Fibroblast of lung (primary cell): Measurements from ENCODE around the gene RPL29. TPM values are rescaled to one million over a fixed set of nuclear protein-coding genes. Genes with fewer than 3 reads are reported as not detected.

Source experiments
- DNase-seq, 2 donors: peaks; one replicate each; pipeline versions ENCODE4 v3.0.0 to v3.0.0-alpha.2; 2010; ENCODE audit warnings: low read depth in 2 of 2
- H2AFZ ChIP-seq: 2 replicates; pipeline ENCODE4 v1.5.1; 2012; ENCODE audit warnings: low read length, control low read depth, inconsistent platforms
- H3K27ac ChIP-seq: 2 replicates; pipeline ENCODE4 v1.5.1; 2011; ENCODE audit warnings: low read length, control low read depth; ENCODE audit not compliant: insufficient read depth
- H3K27me3 ChIP-seq: 2 replicates; pipeline ENCODE4 v1.5.1; 2011; ENCODE audit warnings: mild to moderate bottlenecking, low read length; ENCODE audit not compliant: control insufficient read depth, insufficient read depth
- H3K36me3 ChIP-seq: 2 replicates; pipeline ENCODE4 v1.5.1; 2011; ENCODE audit warnings: low read length; ENCODE audit not compliant: control insufficient read depth, insufficient read depth
- H3K4me1 ChIP-seq: 2 replicates; pipeline ENCODE4 v1.5.1; 2011; ENCODE audit warnings: low read length; ENCODE audit not compliant: control insufficient read depth, insufficient read depth; ENCODE audit errors: extremely low read depth
- H3K4me2 ChIP-seq: 2 replicates; pipeline ENCODE4 v1.5.1; 2011; ENCODE audit warnings: low read length, control low read depth; ENCODE audit not compliant: insufficient read depth; ENCODE audit errors: extremely low read depth
- H3K4me3 ChIP-seq, 4 experiments: fragments of 200-600 bp in 1 of 4; sonication (generic) in 1 of 4; replicated peaks in 1 of 4; 2 replicates each; pipeline ENCODE4 v1.5.1; 2011 to 2016; ENCODE audit warnings: low read length in 4 of 4, low read depth in 3 of 4, mild to moderate bottlenecking in 3 of 4, control low read depth in 2 of 4, inconsistent platforms in 1 of 4, mixed read lengths in 1 of 4; ENCODE audit not compliant: insufficient read depth in 1 of 4; ENCODE audit errors: control extremely low read depth in 1 of 4
- H3K79me2 ChIP-seq: 2 replicates; pipeline ENCODE4 v1.5.1; 2012; ENCODE audit warnings: mild to moderate bottlenecking, low read length, inconsistent platforms; ENCODE audit not compliant: control insufficient read depth, insufficient read depth
- H3K9ac ChIP-seq: 2 replicates; pipeline ENCODE4 v1.5.1; 2011; ENCODE audit warnings: mild to moderate bottlenecking, low read length, control low read depth; ENCODE audit not compliant: insufficient read depth
- H3K9me3 ChIP-seq: 2 replicates; pipeline ENCODE4 v1.5.1; 2012; ENCODE audit warnings: low read depth, low read length; ENCODE audit not compliant: control insufficient read depth, insufficient read depth
- H4K20me1 ChIP-seq: 2 replicates; pipeline ENCODE4 v1.5.1; 2011; ENCODE audit warnings: low read length; ENCODE audit not compliant: control insufficient read depth, insufficient read depth; ENCODE audit errors: extremely low read depth
- EZH2 ChIP-seq: IDR thresholded peaks from 2 replicates; pipeline ENCODE4 v1.5.1; 2012; ENCODE audit warnings: low read length, control low read depth, mild to moderate bottlenecking; ENCODE audit errors: missing control alignments
- polyA plus RNA-seq, 2 donors: library from polyadenylated mRNA; depleted of rRNA in 1 of 2; stranded (reverse) in 1 of 2; unstranded in 1 of 2; fragments of >200 nt; gene quantifications; 2 replicates each; pipeline ENCODE4 v1.2.1, GENCODE V29; 2011 to 2012; ENCODE audit warnings: missing spikeins in 1 of 2
- total RNA-seq: library from RNA; depleted of rRNA; stranded (reverse); fragments of >200 nt; gene quantifications from 2 replicates; pipeline ENCODE4 v1.2.1, GENCODE V29; 2014
- TF ChIP-seq, protein P1 (sequence below), 2 donors: IDR thresholded peaks in 1 of 2; conservative IDR thresholded peaks in 1 of 2; 1 replicate in 1 of 2; 2 replicates in 1 of 2; pipeline ENCODE4 v1.5.1; 2011 to 2012; ENCODE audit warnings: low read length in 2 of 2, control low read depth in 1 of 2, inconsistent platforms in 1 of 2, low read depth in 1 of 2, mild to moderate bottlenecking in 1 of 2

The RPL29 gene
- total and polyA plus RNA-seq, 2 donors (not counting 1 experiment from before 2014, with no cell fraction given): 1,076 to 1,512 TPM

DNA sequence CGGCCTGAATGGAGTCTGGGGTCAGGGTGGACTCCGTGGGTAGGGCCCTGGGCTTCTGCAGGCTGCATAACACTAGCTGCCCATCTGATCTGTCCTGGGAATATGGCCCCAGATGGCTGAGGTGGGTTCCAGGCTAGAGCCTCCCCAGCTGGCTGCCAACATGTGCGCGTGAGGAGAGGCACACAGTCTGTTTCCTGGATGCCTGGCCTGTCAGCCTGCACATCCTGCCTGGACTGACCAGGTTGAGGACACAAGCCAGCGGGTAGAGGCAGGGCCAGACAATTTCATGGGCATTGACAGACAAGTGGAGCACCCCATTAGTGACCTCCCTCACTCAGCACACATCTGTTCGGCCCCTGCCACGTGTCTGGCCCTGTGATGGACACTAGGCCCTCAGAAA is 29.8 kb upstream of the RPL29 start:
- no peak for DNase-seq
- Histone ChIP-seq H3K27ac (no peak overlapping the region), H3K4me3 (no peak overlapping the region), H2AFZ (no peak overlapping the region), H3K36me3 (no peaks in the 10 kb centered on the region), H3K9me3 (no peaks in the 10 kb centered on the region), H3K79me2 (no peaks in the 10 kb centered on the region), H3K9ac (no peak overlapping the region), H3K27me3 (no peaks in the 10 kb centered on the region), H3K4me2 (no peak overlapping the region), H4K20me1 (no peaks in the 10 kb centered on the region), H3K4me1 (peaks cover 11% of the 10 kb centered on the region)
- TF ChIP-seq, protein P1, sequence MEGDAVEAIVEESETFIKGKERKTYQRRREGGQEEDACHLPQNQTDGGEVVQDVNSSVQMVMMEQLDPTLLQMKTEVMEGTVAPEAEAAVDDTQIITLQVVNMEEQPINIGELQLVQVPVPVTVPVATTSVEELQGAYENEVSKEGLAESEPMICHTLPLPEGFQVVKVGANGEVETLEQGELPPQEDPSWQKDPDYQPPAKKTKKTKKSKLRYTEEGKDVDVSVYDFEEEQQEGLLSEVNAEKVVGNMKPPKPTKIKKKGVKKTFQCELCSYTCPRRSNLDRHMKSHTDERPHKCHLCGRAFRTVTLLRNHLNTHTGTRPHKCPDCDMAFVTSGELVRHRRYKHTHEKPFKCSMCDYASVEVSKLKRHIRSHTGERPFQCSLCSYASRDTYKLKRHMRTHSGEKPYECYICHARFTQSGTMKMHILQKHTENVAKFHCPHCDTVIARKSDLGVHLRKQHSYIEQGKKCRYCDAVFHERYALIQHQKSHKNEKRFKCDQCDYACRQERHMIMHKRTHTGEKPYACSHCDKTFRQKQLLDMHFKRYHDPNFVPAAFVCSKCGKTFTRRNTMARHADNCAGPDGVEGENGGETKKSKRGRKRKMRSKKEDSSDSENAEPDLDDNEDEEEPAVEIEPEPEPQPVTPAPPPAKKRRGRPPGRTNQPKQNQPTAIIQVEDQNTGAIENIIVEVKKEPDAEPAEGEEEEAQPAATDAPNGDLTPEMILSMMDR (conservative IDR thresholded peaks at IDR 0.05 in 1 of 2, IDR thresholded peaks at IDR 0.05 in 1 of 2; ENCODE audit: low read depth in 1 of 2, low read length in 2 of 2): no peak
- TF ChIP-seq EZH2: no peak

DNA sequence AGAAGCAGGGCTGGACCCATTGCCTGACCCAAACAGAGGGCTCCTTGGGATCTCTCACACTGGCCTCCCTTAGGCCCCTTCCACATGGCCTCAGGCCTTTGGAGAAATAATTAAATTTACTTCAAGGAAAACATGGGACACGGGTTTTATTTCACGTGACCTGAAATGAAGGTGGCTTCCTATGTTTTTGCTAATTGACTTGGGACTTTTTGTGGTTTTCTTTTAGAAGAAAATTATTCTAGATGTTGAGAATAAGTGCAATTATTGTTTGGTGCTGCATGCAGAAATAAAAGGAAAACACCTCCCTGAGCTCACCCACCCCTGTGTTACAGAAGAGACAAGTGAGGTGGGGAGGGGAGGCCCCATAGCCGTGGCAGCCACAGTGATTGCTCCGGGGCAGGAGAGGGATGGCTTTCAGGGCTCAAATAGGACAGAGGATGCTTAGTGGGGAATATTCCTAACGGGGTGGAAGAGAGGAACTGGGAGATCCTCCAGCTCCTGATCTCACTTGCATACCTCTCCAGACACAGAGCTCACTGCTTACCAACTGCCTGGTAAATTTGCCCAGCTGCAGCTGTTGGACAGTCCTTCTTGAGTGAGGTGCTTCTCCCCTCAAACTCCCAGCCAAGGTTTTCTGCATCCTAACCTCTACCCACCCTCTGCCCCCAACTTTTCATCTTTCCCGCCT is 29.2 kb upstream of the RPL29 start:
- Histone ChIP-seq H3K4me2 (no peak overlapping the region), H3K27me3 (no peaks in the 10 kb centered on the region), H4K20me1 (no peaks in the 10 kb centered on the region), H3K4me1 (peaks cover 11% of the 10 kb centered on the region), H3K79me2 (no peaks in the 10 kb centered on the region), H3K9me3 (no peaks in the 10 kb centered on the region), H3K36me3 (no peaks in the 10 kb centered on the region), H3K9ac (no peak overlapping the region), H3K27ac (no peak overlapping the region), H3K4me3 (no peak overlapping the region), H2AFZ (no peak overlapping the region)
- no peak for TF ChIP-seq EZH2
- TF ChIP-seq, protein P1 (conservative IDR thresholded peaks at IDR 0.05 in 1 of 2, IDR thresholded peaks at IDR 0.05 in 1 of 2; ENCODE audit: low read depth in 1 of 2, low read length in 2 of 2): no peak
- no peak for DNase-seq

DNA sequence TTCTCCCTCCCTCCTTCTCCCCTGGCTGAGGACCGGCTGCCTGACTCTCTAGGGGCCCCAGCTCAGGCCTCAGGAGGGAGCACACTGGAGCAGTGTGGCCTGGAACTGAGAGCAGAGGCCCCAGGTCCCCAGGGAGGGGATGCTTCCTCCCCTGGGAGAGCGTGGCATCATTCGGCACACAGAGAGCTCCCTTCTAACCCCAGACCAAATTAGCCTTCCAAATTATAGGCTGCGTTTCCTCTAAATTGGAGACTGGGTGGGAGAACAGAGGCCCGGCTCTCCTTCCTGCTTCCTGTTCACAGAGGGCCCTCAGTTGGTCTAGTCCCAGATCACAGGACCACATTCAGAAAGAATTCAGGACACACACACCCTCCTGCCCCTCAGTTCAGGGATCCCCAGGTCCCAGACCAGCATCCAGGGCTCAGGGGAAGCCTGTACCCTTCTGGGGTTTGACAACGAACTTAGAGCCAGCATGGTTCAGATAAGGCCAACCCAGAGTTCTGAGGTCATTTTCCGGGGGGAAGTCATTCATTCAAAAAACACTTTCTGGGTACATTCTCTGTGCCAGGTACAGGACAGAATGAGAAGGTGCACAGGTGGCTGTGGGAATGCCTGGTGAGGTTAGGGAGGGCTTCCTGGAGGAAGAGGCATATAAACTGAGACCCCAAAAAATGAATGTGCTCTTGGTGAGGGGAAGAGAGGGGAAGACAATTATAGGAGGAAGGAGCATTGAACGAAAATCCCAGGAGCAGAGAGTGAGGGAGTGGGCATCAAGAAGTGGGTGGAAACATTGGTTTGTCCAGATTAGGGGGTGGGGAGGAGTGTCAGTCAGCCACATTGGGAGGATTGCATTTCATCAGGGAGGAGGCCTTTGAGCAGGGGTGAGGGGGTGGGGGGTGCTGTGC is 28.4 kb upstream of the RPL29 start:
- no peak overlapping the region for H3K4me3 ChIP-seq
- H4K20me1 ChIP-seq: no peaks in the 10 kb centered on the region
- H2AFZ ChIP-seq: no peak overlapping the region
- H3K27ac ChIP-seq: no peak overlapping the region
- H3K4me2 ChIP-seq: no peak overlapping the region
- H3K4me1 ChIP-seq: peaks cover 13% of the 10 kb centered on the region
- H3K79me2 ChIP-seq: no peaks in the 10 kb centered on the region
- DNase-seq: no peak
- no peaks in the 10 kb centered on the region for H3K36me3 ChIP-seq
- H3K9me3 ChIP-seq: no peaks in the 10 kb centered on the region
- no peak for TF ChIP-seq EZH2
- TF ChIP-seq, protein P1 (conservative IDR thresholded peaks at IDR 0.05 in 1 of 2, IDR thresholded peaks at IDR 0.05 in 1 of 2; ENCODE audit: low read depth in 1 of 2, low read length in 2 of 2): no peak
- no peak overlapping the region for H3K9ac ChIP-seq
- no peaks in the 10 kb centered on the region for H3K27me3 ChIP-seq
